Inferior parietal cortex (tissue), 1 donor: ENCODE measurements around the gene IL18R1.

Experiments
- DNase-seq: peaks from one replicate; pipeline ENCODE4 v3.0.0-alpha.2; 2016; ENCODE audit errors: extremely low spot score

The IL18R1 gene

GRCh38 chr2:102345329-102345920 lies 10.2 kb upstream of the IL18R1 start:
- DNase-seq: no peak

GRCh38 chr2:102346381-102347130 lies 9.0 kb upstream of the IL18R1 start:
- DNase-seq: no peak

GRCh38 chr2:102350137-102350793 lies 5.3 kb upstream of the IL18R1 start:
- DNase-seq: no peak

GRCh38 chr2:102356381-102356712 lies 751 bp downstream of the IL18R1 start:
- DNase-seq: no peak

- no peak for DNase-seq
These were observed 1.1 kb downstream of the IL18R1 start for GRCh38 chr2:102356741-102357140.

- no peak for DNase-seq
These were observed 2.3 kb downstream of the IL18R1 start for GRCh38 chr2:102357937-102358336.

- DNase-seq: no peak
These were observed 2.9 kb downstream of the IL18R1 start for GRCh38 chr2:102358496-102358895.

GRCh38 chr2:102359527-102359926 lies 3.9 kb downstream of the IL18R1 start:
- DNase-seq: no peak

- DNase-seq: no peak
These were observed 6.1 kb downstream of the IL18R1 start for GRCh38 chr2:102361632-102362241.

- no peak for DNase-seq
These were observed 10.2 kb downstream of the IL18R1 start for GRCh38 chr2:102365763-102366162.

- no peak for DNase-seq
These were observed 11.0 kb downstream of the IL18R1 start for GRCh38 chr2:102366406-102367112.

GRCh38 chr2:102367331-102367971 lies 11.9 kb downstream of the IL18R1 start:
- DNase-seq: no peak

- no peak for DNase-seq
These were observed 13.0 kb downstream of the IL18R1 start for GRCh38 chr2:102368461-102369109.

GRCh38 chr2:102369866-102370265 lies 14.3 kb downstream of the IL18R1 start:
- no peak for DNase-seq

GRCh38 chr2:102376052-102376591 lies 20.5 kb downstream of the IL18R1 start:
- DNase-seq: no peak

- DNase-seq: no peak
These were observed 28.1 kb downstream of the IL18R1 start for GRCh38 chr2:102383722-102384121.

- DNase-seq: no peak
These were observed 29.9 kb downstream of the IL18R1 start for GRCh38 chr2:102385522-102385921.

- DNase-seq: no peak
These were observed 30.4 kb downstream of the IL18R1 start for GRCh38 chr2:102386004-102386403.

GRCh38 chr2:102386867-102387541 lies 31.4 kb downstream of the IL18R1 start:
- DNase-seq: no peak
